Stimulated activated CD8-positive, alpha-beta memory T cell treated with anti-CD3 and anti-CD28 coated beads, Interleukin-12 subunit alpha, Interleukin-12 subunit beta, amount 100 ng/mL, for 1 hour (primary cell): ENCODE results near the gene JARID2.
"Not testable (repeated sequence)": the region's sequence is repeated elsewhere in the genome, so short reads cannot be mapped to it uniquely, and the experiment has no call there.

Experiments used
- DNase-seq: peaks from one replicate; pipeline ENCODE4 v3.0.0-alpha.2; 2020; ENCODE audit warnings: low read depth

JARID2 gene

GRCh38 chr6:15309611-15310283, 63.9 kb downstream of the JARID2 start:
- no peak for DNase-seq

- DNase-seq: no peak
Observed at GRCh38 chr6:15310680-15311079, 64.8 kb downstream of the JARID2 start.

- DNase-seq: no peak
Observed at GRCh38 chr6:15312500-15312899, 66.6 kb downstream of the JARID2 start.

GRCh38 chr6:15313367-15313766, 67.5 kb downstream of the JARID2 start:
- DNase-seq: no peak

GRCh38 chr6:15316754-15317153, 70.9 kb downstream of the JARID2 start:
- DNase-seq: no peak

- DNase-seq: no peak
Observed at GRCh38 chr6:15317251-15317650, 71.4 kb downstream of the JARID2 start.

GRCh38 chr6:15317934-15318902, 72.3 kb downstream of the JARID2 start:
- no peak for DNase-seq

- no peak for DNase-seq
Observed at GRCh38 chr6:15319677-15320076, 73.8 kb downstream of the JARID2 start.

- DNase-seq: no peak
Observed at GRCh38 chr6:15320693-15321092, 74.8 kb downstream of the JARID2 start.

GRCh38 chr6:15322184-15322583, 76.3 kb downstream of the JARID2 start:
- DNase-seq: no peak

- no peak for DNase-seq
Observed at GRCh38 chr6:15322781-15323536, 77.1 kb downstream of the JARID2 start.

- not testable (repeated sequence) for DNase-seq
Observed at GRCh38 chr6:15323611-15324010, 77.7 kb downstream of the JARID2 start.

- no peak for DNase-seq
Observed at GRCh38 chr6:15324427-15324985, 78.6 kb downstream of the JARID2 start.

GRCh38 chr6:15325540-15325955, 79.7 kb downstream of the JARID2 start:
- DNase-seq: no peak

- DNase-seq: no peak
Observed at GRCh38 chr6:15326067-15326614, 80.3 kb downstream of the JARID2 start.

GRCh38 chr6:15327271-15327670, 81.4 kb downstream of the JARID2 start:
- peak; percentile 27 for DNase-seq

GRCh38 chr6:15329197-15329671, 83.4 kb downstream of the JARID2 start:
- DNase-seq: no peak

- no peak for DNase-seq
Observed at GRCh38 chr6:15330174-15330944, 84.5 kb downstream of the JARID2 start.

- no peak for DNase-seq
Observed at GRCh38 chr6:15331143-15331542, 85.3 kb downstream of the JARID2 start.

- DNase-seq: no peak
Observed at GRCh38 chr6:15331629-15332251, 85.9 kb downstream of the JARID2 start.
